Measurements from ENCODE around the gene NEK8. TPM values are rescaled to one million over a fixed set of nuclear protein-coding genes. Genes with fewer than 3 reads are reported as not detected.
"Not testable (repeated sequence)": the region's sequence is repeated elsewhere in the genome, so short reads cannot be mapped to it uniquely, and the experiment has no call there.

NEK8 gene
- total and polyA plus RNA-seq, 2 experiments from 2014 or later, result 5.0 to 13.6 TPM

DNA sequence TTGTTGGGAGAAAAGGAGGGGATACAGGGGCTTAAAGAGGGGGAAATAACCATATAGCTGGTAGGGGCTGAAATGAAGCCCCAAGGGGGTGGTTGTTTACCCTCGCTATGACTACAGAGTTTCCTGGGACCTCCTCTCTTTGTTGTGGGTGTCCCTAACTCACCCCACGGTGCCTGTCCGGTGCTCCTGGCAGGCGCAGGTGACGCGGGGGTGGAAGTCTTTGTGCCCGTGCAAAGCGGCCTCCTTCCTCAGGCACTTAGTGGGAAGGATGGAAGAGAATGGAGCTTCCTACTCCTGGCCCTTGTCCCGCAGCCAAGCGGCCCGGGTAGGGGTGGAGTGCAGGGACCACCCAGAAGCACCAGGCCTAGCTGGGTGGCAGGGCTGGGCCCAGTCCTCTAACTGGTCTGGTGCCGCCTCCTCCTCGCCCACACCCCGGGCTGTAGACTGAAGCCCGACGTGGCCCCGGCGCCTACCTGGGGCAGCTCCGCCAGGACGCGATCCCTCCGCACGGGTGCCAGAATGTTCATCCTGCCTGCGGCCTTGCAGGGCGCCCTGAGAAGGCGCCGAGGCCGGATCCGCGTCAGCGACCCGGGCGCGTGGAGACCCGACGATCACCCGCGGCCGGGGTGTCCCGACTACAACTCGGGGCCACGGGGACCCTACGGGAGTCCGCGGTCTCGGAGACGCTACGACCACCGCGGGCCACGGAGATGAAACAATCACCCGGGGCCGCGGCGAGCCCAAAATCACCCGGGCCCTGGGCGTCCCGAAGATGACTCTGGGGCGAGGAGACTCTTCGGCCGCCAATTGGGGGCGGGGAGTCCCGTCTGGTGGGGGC lies 11.6 kb upstream of the NEK8 start:
- TF ChIP-seq CTCF (IDR thresholded peaks at IDR 0.05; ENCODE audit: low read depth, low read length), result no peak
- peak overlapping the region; percentile 50 for H3K4me3 ChIP-seq
- peaks cover 24% of the 10 kb centered on the region for H3K4me1 ChIP-seq (ENCODE audit: low read depth)
- no peaks in the 10 kb centered on the region for H3K9me3 ChIP-seq (ENCODE audit: low read depth)
- peak overlapping the region; percentile 90 for H3K27ac ChIP-seq
- peaks cover 24% of the 10 kb centered on the region for H3K36me3 ChIP-seq
- H3K27me3 ChIP-seq, result no peaks in the 10 kb centered on the region
- DNase-seq (ENCODE audit: low read depth in 1 of 2, low spot score in 1 of 2), result peak; percentile 51 to 54

DNA sequence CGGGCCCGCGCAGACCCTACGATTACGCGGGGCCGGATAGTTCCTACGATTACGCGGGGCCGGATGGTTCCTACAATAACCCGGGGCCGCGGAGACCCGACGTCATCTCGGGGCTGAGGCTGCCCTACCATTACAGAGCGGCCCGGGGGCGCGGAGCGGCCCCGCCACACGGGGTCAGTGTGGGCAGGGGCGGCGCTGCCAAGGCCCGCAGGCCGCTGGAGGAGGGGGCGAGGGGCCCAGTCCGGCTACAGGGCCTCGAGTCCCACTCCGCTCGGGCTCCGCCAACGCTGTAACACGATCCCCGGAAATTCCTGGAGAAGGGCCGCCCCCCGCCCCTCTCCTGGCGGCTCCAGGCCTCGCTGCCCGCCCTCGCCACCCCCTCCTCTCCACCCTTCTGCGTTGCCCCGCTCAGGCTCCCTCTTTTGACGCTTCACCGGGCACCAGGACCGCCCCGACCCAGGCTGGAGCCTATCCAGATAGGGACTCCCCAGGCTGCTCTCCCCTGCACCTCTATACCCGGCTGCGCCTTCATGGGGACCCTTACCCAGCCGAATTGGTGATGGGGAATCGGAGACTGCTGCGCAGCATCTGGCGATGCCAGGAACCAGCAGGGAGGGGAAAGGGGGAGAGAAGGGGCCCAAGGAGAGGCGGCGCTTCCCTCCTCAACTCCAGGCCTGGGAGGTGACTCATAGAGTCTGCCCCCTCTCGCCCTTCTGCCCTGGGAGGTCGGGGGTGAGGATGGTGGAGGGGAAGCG lies 10.8 kb upstream of the NEK8 start, which contains the start of gene RAB34:
Gene RAB34 (minus strand): TSS at position 291 of the 755 bp plus-strand sequence. CDS start 602 bp downstream, outside the sequence.
- Histone ChIP-seq H3K27me3 (no peaks in the 10 kb centered on the region), H3K36me3 (peaks cover 24% of the 10 kb centered on the region), H3K4me1 (ENCODE audit: low read depth) (peaks cover 21% of the 10 kb centered on the region), H3K9me3 (ENCODE audit: low read depth) (no peaks in the 10 kb centered on the region), H3K27ac (peak within 1 kb of the TSS; percentile 90), H3K4me3 (peak within 1 kb of the TSS; percentile 50)
- peak; percentile 94 to 97 for DNase-seq (ENCODE audit: low read depth in 1 of 2, low spot score in 1 of 2)
- peak; percentile 26 for TF ChIP-seq CTCF (IDR thresholded peaks at IDR 0.05; ENCODE audit: low read depth, low read length)

DNA sequence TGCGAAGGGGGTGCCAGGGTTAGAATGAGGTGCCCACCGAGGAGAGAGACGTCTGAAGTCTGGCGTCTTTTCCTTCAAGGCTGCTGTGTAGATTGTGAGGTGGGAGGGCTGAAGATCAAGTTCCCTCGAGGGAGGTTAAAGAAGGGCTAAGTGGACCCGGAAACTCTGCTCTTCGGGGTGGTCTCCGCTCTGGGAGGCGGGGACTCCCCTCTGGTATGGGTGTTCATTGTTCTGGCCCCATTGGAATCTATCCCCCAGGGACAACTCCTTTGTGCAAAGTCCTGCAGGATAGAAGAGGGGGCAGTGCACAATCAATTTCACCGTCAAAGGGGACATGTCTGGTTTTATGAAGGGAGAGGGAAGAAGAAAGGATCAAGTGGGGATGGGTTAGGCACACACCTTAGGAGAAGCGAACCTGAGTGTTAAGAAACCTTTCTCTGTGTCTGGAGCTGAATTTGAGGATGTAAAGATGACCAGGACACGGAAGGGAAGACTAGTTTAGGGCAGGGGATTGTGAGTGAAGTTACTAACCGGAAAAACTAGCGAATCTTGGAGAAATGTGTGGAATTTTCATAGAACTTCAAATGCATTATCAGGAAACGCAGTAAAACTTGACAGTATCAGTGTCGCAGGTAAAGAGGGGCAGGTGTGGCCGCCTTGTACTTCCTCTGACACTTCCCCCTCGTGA lies 10.1 kb upstream of the NEK8 start:
- Histone ChIP-seq H3K4me3 (peak overlapping the region; percentile 50), H3K27me3 (no peaks in the 10 kb centered on the region), H3K27ac (peak overlapping the region; percentile 90), H3K9me3 (ENCODE audit: low read depth) (no peaks in the 10 kb centered on the region), H3K36me3 (peaks cover 28% of the 10 kb centered on the region), H3K4me1 (ENCODE audit: low read depth) (peaks cover 21% of the 10 kb centered on the region)
- TF ChIP-seq CTCF (IDR thresholded peaks at IDR 0.05; ENCODE audit: low read depth, low read length), result no peak
- DNase-seq (ENCODE audit: low read depth in 1 of 2, low spot score in 1 of 2), result peak; percentile 61 to 67

GRCh38 chr17:28719021-28719433 lies 9.6 kb upstream of the NEK8 start:
- Histone ChIP-seq H3K4me3 (peak overlapping the region; percentile 88), H3K9me3 (ENCODE audit: low read depth) (no peaks in the 10 kb centered on the region), H3K36me3 (peaks cover 29% of the 10 kb centered on the region), H3K27ac (peak overlapping the region; percentile 90), H3K4me1 (ENCODE audit: low read depth) (peaks cover 21% of the 10 kb centered on the region), H3K27me3 (no peaks in the 10 kb centered on the region)
- no peak for DNase-seq (ENCODE audit: low read depth in 1 of 2, low spot score in 1 of 2)
- TF ChIP-seq CTCF (IDR thresholded peaks at IDR 0.05; ENCODE audit: low read depth, low read length), result no peak

DNA sequence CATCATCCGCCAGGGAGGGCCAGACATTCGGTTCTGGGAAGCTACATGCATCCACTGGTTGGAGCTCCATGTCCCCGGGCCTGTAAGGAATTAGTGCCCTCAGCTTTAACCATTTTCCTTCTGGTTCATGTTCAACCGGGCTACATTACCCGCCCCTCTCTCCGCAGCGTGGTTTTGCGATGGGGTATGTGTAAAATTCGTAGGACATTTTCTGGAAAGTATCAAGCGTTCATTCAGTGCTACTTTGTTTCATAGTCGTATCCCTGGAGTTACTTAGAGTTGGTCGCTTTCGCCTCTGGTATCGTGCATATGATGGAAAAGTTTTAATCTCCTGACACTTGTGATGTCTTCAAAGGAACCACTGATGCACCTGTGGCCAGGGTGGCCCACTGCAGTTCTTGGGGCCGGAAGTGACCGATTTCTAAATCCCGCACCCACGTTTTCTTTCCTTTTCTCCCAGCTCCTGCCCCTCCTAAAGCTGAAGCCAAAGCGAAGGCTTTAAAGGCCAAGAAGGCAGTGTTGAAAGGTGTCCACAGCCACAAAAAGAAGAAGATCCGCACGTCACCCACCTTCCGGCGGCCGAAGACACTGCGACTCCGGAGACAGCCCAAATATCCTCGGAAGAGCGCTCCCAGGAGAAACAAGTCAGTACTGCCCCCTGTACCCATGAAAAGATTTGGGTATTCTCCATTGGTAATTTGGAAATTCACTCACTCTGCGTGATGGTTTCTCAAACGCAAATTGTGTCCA lies 8.2 kb upstream of the NEK8 start:
- no peak for DNase-seq (ENCODE audit: low read depth in 1 of 2, low spot score in 1 of 2)
- TF ChIP-seq CTCF (IDR thresholded peaks at IDR 0.05; ENCODE audit: low read depth, low read length), result peak; percentile 12
- Histone ChIP-seq H3K4me1 (ENCODE audit: low read depth) (peaks cover 21% of the 10 kb centered on the region), H3K27me3 (no peaks in the 10 kb centered on the region), H3K27ac (peak overlapping the region; percentile 90), H3K4me3 (peak overlapping the region; percentile 88), H3K36me3 (peaks cover 21% of the 10 kb centered on the region), H3K9me3 (ENCODE audit: low read depth) (no peaks in the 10 kb centered on the region)

DNA sequence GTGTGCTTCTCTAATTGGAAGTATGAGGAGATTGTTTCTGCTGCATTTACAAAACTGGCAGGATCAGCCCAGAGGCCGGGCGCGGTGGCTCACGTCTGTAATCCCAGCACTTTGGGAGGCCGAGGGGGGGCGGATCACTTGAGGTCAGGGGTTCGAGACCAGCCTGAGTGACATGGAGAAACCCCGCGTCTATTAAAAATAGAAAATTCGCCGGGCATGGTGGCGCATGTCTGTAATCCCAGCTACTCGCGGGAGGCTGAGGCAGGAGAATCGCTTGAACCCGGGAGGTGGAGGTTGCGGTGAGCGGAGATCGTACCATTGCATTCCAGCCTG lies 7.6 kb upstream of the NEK8 start:
- H3K27ac ChIP-seq; DNase-seq (ENCODE audit: low read depth in 1 of 2, low spot score in 1 of 2): not testable (repeated sequence)

More for the DNA sequence above, 7.6 kb upstream of the NEK8 start:
- H3K27me3 ChIP-seq; H3K9me3 ChIP-seq (ENCODE audit: low read depth): not testable (repeated sequence)
- peaks cover 21% of the 10 kb centered on the region for H3K36me3 ChIP-seq
- peak overlapping the region; percentile 88 for H3K4me3 ChIP-seq
- H3K4me1 ChIP-seq (ENCODE audit: low read depth), result peaks cover 21% of the 10 kb centered on the region
